Kidney epithelial cell (primary cell): ENCODE results near the gene MATN3. TPM values are rescaled to one million over a fixed set of nuclear protein-coding genes. Genes with fewer than 3 reads are reported as not detected.

Source experiments
- DNase-seq: peaks from one replicate; pipeline ENCODE4 v3.0.0-alpha.2; 2010; ENCODE audit warnings: low read depth
- H3K27me3 ChIP-seq: 2 replicates; pipeline ENCODE4 v1.6.0; 2011; ENCODE audit warnings: low read length; ENCODE audit not compliant: control insufficient read depth, insufficient read depth
- H3K36me3 ChIP-seq: 2 replicates; pipeline ENCODE4 v1.5.1; 2011; ENCODE audit warnings: low read length; ENCODE audit not compliant: control insufficient read depth, insufficient read depth
- H3K4me3 ChIP-seq: 2 replicates; pipeline ENCODE4 v1.5.1; 2011; ENCODE audit warnings: low read depth, mild to moderate bottlenecking, control low read depth, low read length
- CTCF ChIP-seq: IDR thresholded peaks from 2 replicates; pipeline ENCODE4 v1.5.1; 2011; ENCODE audit warnings: mild to moderate bottlenecking, moderate library complexity, low read length, control low read depth, inconsistent platforms; ENCODE audit not compliant: insufficient read depth, poor library complexity, severe bottlenecking
- total RNA-seq: library from RNA; depleted of rRNA; stranded (reverse); fragments of >200 nt; gene quantifications from 2 replicates; pipeline ENCODE4 v1.2.3, GENCODE V29; 2015

MATN3 gene
- total RNA-seq, 1 donor from 2014 or later: 7.6 TPM

GRCh38 chr2:20025065-20025786 lies 12.8 kb upstream of the MATN3 start:
- no peak for TF ChIP-seq CTCF
- Histone ChIP-seq H3K36me3 (no peaks in the 10 kb centered on the region), H3K4me3 (no peak overlapping the region), H3K27me3 (no peaks in the 10 kb centered on the region)
- DNase-seq: no peak

- H3K36me3 ChIP-seq: no peaks in the 10 kb centered on the region
- no peak for DNase-seq
- H3K4me3 ChIP-seq: no peak overlapping the region
- no peak for TF ChIP-seq CTCF
- H3K27me3 ChIP-seq: no peaks in the 10 kb centered on the region
These were observed 11.2 kb upstream of the MATN3 start for GRCh38 chr2:20023688-20024087.

GRCh38 chr2:20021405-20022009 lies 9.0 kb upstream of the MATN3 start:
- TF ChIP-seq CTCF: no peak
- DNase-seq: no peak
- H3K27me3 ChIP-seq: no peaks in the 10 kb centered on the region
- H3K36me3 ChIP-seq: no peaks in the 10 kb centered on the region
- no peak overlapping the region for H3K4me3 ChIP-seq

- no peak overlapping the region for H3K4me3 ChIP-seq
- no peaks in the 10 kb centered on the region for H3K36me3 ChIP-seq
- no peak for TF ChIP-seq CTCF
- DNase-seq: no peak
- H3K27me3 ChIP-seq: no peaks in the 10 kb centered on the region
These were observed 7.3 kb upstream of the MATN3 start for GRCh38 chr2:20019747-20020146.

- no peak for TF ChIP-seq CTCF
- DNase-seq: no peak
- Histone ChIP-seq H3K27me3 (no peaks in the 10 kb centered on the region), H3K4me3 (no peak overlapping the region), H3K36me3 (no peaks in the 10 kb centered on the region)
These were observed 6.2 kb upstream of the MATN3 start for GRCh38 chr2:20018601-20019152.
